HepG2 (cell line): ENCODE data around the gene TMEM63B. TPM values are rescaled to one million over a fixed set of nuclear protein-coding genes. Genes with fewer than 3 reads are reported as not detected.
A peak's percentile ranks its signal among the peaks of the same experiment; 100 is the strongest.

Source experiments
- ATAC-seq: fragments of 200-7000 bp; cut with Tn5 transposase; 3 replicates; pipeline ENCODE4 v1.9.1; 2020; ENCODE audit warnings: mild to moderate bottlenecking, moderate library complexity
- BruUV-seq: library from RNA; stranded (reverse); fragments of 400-500 nt; replicated peaks from 2 replicates; lab custom pipeline; 2021; lab: Mats Ljungman, UMichigan
- CTCF ChIA-PET: fragments of 300-600 bp; formaldehyde crosslinking; extraction: SDS; loops from one replicate; lab custom pipeline; 2021; ENCODE audit warnings: low total read pairs, inconsistent platforms, low intra/inter-chr PET ratio; lab: Yijun Ruan, JAX
- POLR2A ChIA-PET: fragments of 350-600 bp; sonication (Branson Sonifier 250); formaldehyde crosslinking; loops from one replicate; lab custom pipeline; 2020; ENCODE audit warnings: antibody characterized with exemption, inconsistent platforms; lab: Yijun Ruan, JAX
- DNase-seq: peaks from one replicate; pipeline ENCODE4 v3.0.0-alpha.2; 2015; ENCODE audit warnings: low spot score
- FAIRE-seq: peaks from 3 replicates; lab custom pipeline; 2011; peaks lifted over from hg19 to GRCh38; lab: Jason Lieb, UNC
- H2AFZ ChIP-seq: one replicate; pipeline ENCODE4 v1.6.1; 2011; ENCODE audit warnings: low read length, inconsistent platforms
- H3K27ac ChIP-seq: fragments of 300-600 bp; 3 replicates; pipeline ENCODE4 v1.8.0; 2011; ENCODE audit warnings: mixed run types, mild to moderate bottlenecking, mixed read lengths, low read length, inconsistent platforms; ENCODE audit not compliant: insufficient read depth; ENCODE audit errors: extremely low read length
- H3K27me3 ChIP-seq, 2 experiments: fragments of 200-600 bp in 1 of 2; 2 replicates in 1 of 2; 3 replicates in 1 of 2; pipeline versions ENCODE4 v1.6.0 to v1.8.0; 2011; ENCODE audit warnings: low read length in 2 of 2, mild to moderate bottlenecking in 2 of 2, moderate library complexity in 2 of 2, inconsistent platforms in 1 of 2; ENCODE audit not compliant: insufficient read depth in 2 of 2, control insufficient read depth in 1 of 2
- H3K36me3 ChIP-seq, 2 experiments: fragments of 200-600 bp in 1 of 2; replicated peaks in 1 of 2; 2 replicates in 1 of 2; 3 replicates in 1 of 2; pipeline versions ENCODE4 v1.5.1 to v1.8.0; 2011; ENCODE audit warnings: low read length in 2 of 2, inconsistent platforms in 1 of 2; ENCODE audit not compliant: insufficient read depth in 2 of 2, control insufficient read depth in 1 of 2
- H3K4me1 ChIP-seq: 2 replicates; pipeline ENCODE4 v1.5.1; 2012; ENCODE audit warnings: low read length, inconsistent platforms; ENCODE audit not compliant: insufficient read depth
- H3K4me2 ChIP-seq: 2 replicates; pipeline ENCODE4 v1.6.0; 2011; ENCODE audit warnings: low read depth, low read length, inconsistent platforms
- H3K4me3 ChIP-seq, 3 experiments: fragments of 200-600 bp in 1 of 3; sonication (generic), shearing (Covaris generic) in 1 of 3; replicated peaks in 1 of 3; 2 replicates each; pipeline ENCODE4 v1.5.1; 2011 to 2016; ENCODE audit warnings: low read length in 3 of 3, inconsistent platforms in 2 of 3, low read depth in 2 of 3, mild to moderate bottlenecking in 2 of 3, control low read depth in 1 of 3, mixed read lengths in 1 of 3; ENCODE audit not compliant: insufficient read depth in 1 of 3
- H3K79me2 ChIP-seq: one replicate; pipeline ENCODE4 v1.6.1; 2011; ENCODE audit warnings: low read length, inconsistent platforms; ENCODE audit not compliant: insufficient read depth
- H3K9ac ChIP-seq: 2 replicates; pipeline ENCODE4 v1.6.0; 2011; ENCODE audit warnings: mild to moderate bottlenecking, low read depth, low read length, inconsistent platforms; ENCODE audit not compliant: insufficient read depth
- H3K9me3 ChIP-seq: 2 replicates; pipeline ENCODE4 v1.5.1; 2012; ENCODE audit warnings: mild to moderate bottlenecking, low read length
- H4K20me1 ChIP-seq: 2 replicates; pipeline ENCODE4 v1.6.0; 2011; ENCODE audit warnings: inconsistent platforms, mild to moderate bottlenecking, low read length, moderate library complexity; ENCODE audit not compliant: insufficient read depth
- HBP1 ChIP-seq: IDR thresholded peaks from 2 replicates; pipeline ENCODE4 v1.6.1; 2016; ENCODE audit warnings: low read depth, control low read depth
- IKZF5 ChIP-seq: IDR thresholded peaks from 2 replicates; pipeline ENCODE4 v1.6.1; 2018; ENCODE audit warnings: missing genetic modification reagents, mild to moderate bottlenecking, missing compliant biosample characterization
- MTA1 ChIP-seq: sonication (generic); formaldehyde crosslinking; IDR thresholded peaks from 2 replicates; pipeline ENCODE4 v1.4.0; 2020; ENCODE audit warnings: missing genetic modification reagents, mild to moderate bottlenecking, borderline replicate concordance
- PRDM15 ChIP-seq: sonication (generic); formaldehyde crosslinking; IDR thresholded peaks from 2 replicates; pipeline ENCODE4 v1.4.0; 2020; ENCODE audit warnings: missing genetic modification reagents
- ZFX ChIP-seq: sonication (generic); formaldehyde crosslinking; IDR thresholded peaks from 2 replicates; pipeline ENCODE4 v1.4.0; 2020; ENCODE audit warnings: mild to moderate bottlenecking, low read depth, missing genetic modification reagents, moderate library complexity
- ZNF235 ChIP-seq: sonication (generic); formaldehyde crosslinking; IDR thresholded peaks from 2 replicates; pipeline ENCODE4 v1.8.1; 2023; ENCODE audit warnings: mild to moderate bottlenecking, missing genetic modification reagents, borderline replicate concordance
- ZNF367 ChIP-seq: sonication (generic); formaldehyde crosslinking; IDR thresholded peaks from 2 replicates; pipeline ENCODE4 v1.4.0; 2020; ENCODE audit warnings: missing genetic modification reagents, borderline replicate concordance
- ZNF546 ChIP-seq: sonication (generic); formaldehyde crosslinking; conservative IDR thresholded peaks from 2 replicates; pipeline ENCODE4 v1.8.1; 2023; ENCODE audit warnings: mild to moderate bottlenecking, missing genetic modification reagents
- ZNF713 ChIP-seq: sonication (generic); formaldehyde crosslinking; IDR thresholded peaks from 2 replicates; pipeline ENCODE4 v1.4.0; 2020; ENCODE audit warnings: mild to moderate bottlenecking, missing genetic modification reagents
- WGBS: methylation state at CpG from one replicate; pipeline ENCODE4 v1.1.6; 2017; ENCODE audit warnings: low lambda C conversion rate; 5-methylcytosine and 5-hydroxymethylcytosine counted together
- in situ Hi-C: cut with HindIII; loops from 2 replicates; pipeline ENCODE4 v1.10.0; 2017; ENCODE audit warnings: low pct_unique_long_range_greater_than_20kb; ENCODE audit not compliant: extremely low pct_ligation_motif_present
- intact Hi-C: fragments of 100-400 bp; cut with micrococcal nuclease; formaldehyde crosslinking; loops from one replicate; pipeline ENCODE4 v1.10.0; 2022; ENCODE audit not compliant: unreplicated experiment
- polyA plus RNA-seq, 8 experiments: library from polyadenylated mRNA; depleted of rRNA in 3 of 8; stranded (reverse) in 7 of 8; unstranded in 1 of 8; fragments of >200 nt; fragmentation: Illumina TruSeq in 4 of 8; extraction: Trizol in 4 of 8; gene quantifications; 2 replicates each; pipeline versions ENCODE4 v1.2.1 to v1.2.3, GENCODE V29; 2011 to 2016; ENCODE audit warnings: low read depth in 4 of 8, missing spikeins in 1 of 8, mixed read lengths in 1 of 8; ENCODE audit not compliant: insufficient read depth in 1 of 8
- total RNA-seq, 5 experiments: library from RNA; depleted of rRNA; stranded (reverse); fragments of >200 nt; fragmentation: Illumina TruSeq; extraction: Trizol; gene quantifications; 2 replicates each; pipeline ENCODE4 v1.2.3, GENCODE V29; 2016; ENCODE audit warnings: low read depth in 1 of 5

TMEM63B gene
- total and polyA plus RNA-seq, 2 of the 13 experiments (the other 11 are each of a cell fraction or from before 2014, with no cell fraction given): 27.4 to 75.8 TPM

- Histone ChIP-seq H3K4me1 (peaks cover 69% of the 10 kb centered on the region), H4K20me1 (no peaks in the 10 kb centered on the region), H2AFZ (no peak overlapping the region), H3K4me3 (peak overlapping the region in 1 of 3 experiments; percentile 3; a peak in 1 of 6 replicates), H3K36me3 (no peaks in the 10 kb centered on the region), H3K79me2 (no peaks in the 10 kb centered on the region), H3K27me3 (peaks cover 0 to 14% of the 10 kb centered on the region in 2 experiments; a peak in 2 of 5 replicates)
- DNase-seq: no peak
- no peak for ATAC-seq
- WGBS: 45% methylated on average over 15 of the region's 15 CpGs
- BruUV-seq: no TSS peak
- POLR2A ChIA-PET: interaction anchor here (1.5 to 3.3 kb wide), 2 partner anchors 47 to 60 kb away, joined by 5 to 14 read pairs; partner anchors contain the start of gene SLC29A1
- intact Hi-C loops: no loop called here
- no peak for FAIRE-seq
- TF ChIP-seq IKZF5 (CRISPR knock-in tag) (no peak), ZNF235 (CRISPR knock-in tag) (no peak), MTA1 (CRISPR knock-in tag) (no peak; the same call in 1 of the 2 replicates), ZNF546 (0 out of 2 replicates have a peak, but pooled peaks have one; percentile 42), HBP1 (CRISPR knock-in tag) (no peak), ZNF713 (CRISPR knock-in tag) (no peak), ZNF367 (CRISPR knock-in tag) (no peak), ZFX (peak; percentile 30; the same call in 1 of the 2 replicates), PRDM15 (CRISPR knock-in tag) (peak; percentile 81)
- TF ChIP-seq, all 625 proteins: peak for 3
- CTCF ChIA-PET: no interaction called here
- peak overlapping the region; percentile 11; the same call in 1 of the 2 replicates for H3K4me2 ChIP-seq
- H3K27ac ChIP-seq: no peak overlapping the region
- no peak overlapping the region for H3K9ac ChIP-seq
- in situ Hi-C loops: no loop called here
- H3K9me3 ChIP-seq: no peaks in the 10 kb centered on the region
These were observed 48.9 kb downstream of the TMEM63B start for GRCh38 chr6:44176130-44176761.
